Endodermal cell (in vitro differentiated cells): ENCODE measurements around the gene DOK6. TPM values are rescaled to one million over a fixed set of nuclear protein-coding genes. Genes with fewer than 3 reads are reported as not detected.

Experiments used
- DNase-seq: peaks from one replicate; pipeline ENCODE4 v3.0.0-alpha.2; 2017
- H3K27ac ChIP-seq: 2 replicates; pipeline ENCODE4 v1.5.1; 2013; ENCODE audit warnings: mild to moderate bottlenecking, low read depth, low read length, moderate library complexity
- H3K27me3 ChIP-seq: 2 replicates; pipeline ENCODE4 v1.6.1; 2013; ENCODE audit warnings: mild to moderate bottlenecking, low read length, moderate library complexity; ENCODE audit not compliant: insufficient read depth, control insufficient read depth, poor library complexity, severe bottlenecking
- H3K36me3 ChIP-seq: 2 replicates; pipeline ENCODE4 v1.7.0; 2013; ENCODE audit warnings: mild to moderate bottlenecking, low read length, moderate library complexity; ENCODE audit not compliant: control insufficient read depth, insufficient read depth
- H3K4me1 ChIP-seq: one replicate; pipeline ENCODE4 v1.7.0; 2013; ENCODE audit warnings: low read length; ENCODE audit not compliant: control insufficient read depth, insufficient read depth
- H3K4me3 ChIP-seq: 2 replicates; pipeline ENCODE4 v1.5.1; 2013; ENCODE audit warnings: mild to moderate bottlenecking, low read length, moderate library complexity
- H3K9ac ChIP-seq: 2 replicates; pipeline ENCODE4 v1.6.1; 2013; ENCODE audit warnings: mild to moderate bottlenecking, low read length, moderate library complexity; ENCODE audit not compliant: poor library complexity, severe bottlenecking; ENCODE audit errors: extremely low read depth
- H3K9me3 ChIP-seq: 2 replicates; pipeline ENCODE4 v1.6.1; 2013; ENCODE audit warnings: mild to moderate bottlenecking, low read length, moderate library complexity; ENCODE audit not compliant: control insufficient read depth
- H3K27ac Mint-ChIP-seq: 2 replicates; pipeline ENCODE4 v1.8.0; 2020; ENCODE audit warnings: mixed read lengths
- H3K27me3 Mint-ChIP-seq: 2 replicates; pipeline ENCODE4 v1.8.0; 2021; ENCODE audit warnings: mild to moderate bottlenecking, mixed read lengths; ENCODE audit not compliant: insufficient read depth
- H3K36me3 Mint-ChIP-seq: 2 replicates; pipeline ENCODE4 v1.8.0; 2020; ENCODE audit warnings: low read depth, mixed read lengths
- H3K4me1 Mint-ChIP-seq: 2 replicates; pipeline ENCODE4 v1.8.0; 2020; ENCODE audit warnings: mixed read lengths
- H3K4me3 Mint-ChIP-seq: 2 replicates; pipeline ENCODE4 v1.8.0; 2020; ENCODE audit warnings: mild to moderate bottlenecking, moderate library complexity, mixed read lengths
- H3K9me3 Mint-ChIP-seq: 2 replicates; pipeline ENCODE4 v1.8.0; 2020; ENCODE audit warnings: mild to moderate bottlenecking, mixed read lengths
- CTCF ChIP-seq: fragments of 200-600 bp; sonication (generic); conservative IDR thresholded peaks from 2 replicates; pipeline ENCODE4 v1.5.0; 2021; ENCODE audit warnings: antibody characterized with exemption, mild to moderate bottlenecking
- WGBS, 2 experiments: methylation state at CpG; one replicate each; pipeline versions ENCODE4 v1.1.5 to v1.1.7; 2013; ENCODE audit warnings: missing lambda C conversion rate in 2 of 2, mixed read lengths in 1 of 2; ENCODE audit not compliant: insufficient coverage in 1 of 2, insufficient read length in 1 of 2; 5-methylcytosine and 5-hydroxymethylcytosine counted together
- total RNA-seq, 2 donors: library from RNA; stranded (reverse); fragmentation: NEBNext Ultra II Directional in 1 of 2; extraction: Animal tissue kit (Norgen Biotek cat#: 25700) in 1 of 2; gene quantifications; 2 replicates in 1 of 2; 3 replicates in 1 of 2; pipeline ENCODE4 v1.2.1, GENCODE V29; 2021

Gene DOK6
- total RNA-seq, 2 donors from 2014 or later, result 5.7 to 5.9 TPM

GRCh38 chr18:69617888-69618287 is 217.2 kb downstream of the DOK6 start:
- Histone ChIP-seq H3K4me3 (no peak overlapping the region), H3K4me1 (no peaks in the 10 kb centered on the region), H3K9ac (no peak overlapping the region), H3K9me3 (no peaks in the 10 kb centered on the region), H3K36me3 (no peaks in the 10 kb centered on the region), H3K27me3 (no peaks in the 10 kb centered on the region), H3K27ac (no peak overlapping the region)
- DNase-seq, result no peak
- H3K27ac Mint-ChIP-seq, result no peak overlapping the region
- no peaks in the 10 kb centered on the region for H3K36me3 Mint-ChIP-seq
- no peak for TF ChIP-seq CTCF
- H3K4me3 Mint-ChIP-seq, result no peak overlapping the region
- 89 to 97% methylated on average over 4 of the region's 4 CpGs for WGBS, 2 experiments
- H3K27me3 Mint-ChIP-seq, result no peaks in the 10 kb centered on the region
- no peaks in the 10 kb centered on the region for H3K9me3 Mint-ChIP-seq
- no peaks in the 10 kb centered on the region for H3K4me1 Mint-ChIP-seq

- DNase-seq, result no peak
- TF ChIP-seq CTCF, result no peak
- WGBS, 2 experiments, result 59% methylated on average over 3 of the region's 3 CpGs; no CpG with 5 or more reads in 1 of the 2 experiments
- Histone ChIP-seq H3K27me3 (no peaks in the 10 kb centered on the region), H3K4me1 (no peaks in the 10 kb centered on the region), H3K4me3 (no peak overlapping the region), H3K9ac (no peak overlapping the region), H3K9me3 (no peaks in the 10 kb centered on the region), H3K27ac (no peak overlapping the region), H3K36me3 (no peaks in the 10 kb centered on the region)
- Mint-ChIP-seq H3K4me1 (no peaks in the 10 kb centered on the region), H3K27me3 (no peaks in the 10 kb centered on the region), H3K36me3 (no peaks in the 10 kb centered on the region), H3K9me3 (no peaks in the 10 kb centered on the region), H3K4me3 (no peak overlapping the region), H3K27ac (no peak overlapping the region)
Measured at GRCh38 chr18:69622184-69622583, 221.5 kb downstream of the DOK6 start.

- H3K9me3 Mint-ChIP-seq, result no peaks in the 10 kb centered on the region
- Histone ChIP-seq H3K27me3 (no peaks in the 10 kb centered on the region), H3K4me3 (no peak overlapping the region), H3K4me1 (no peaks in the 10 kb centered on the region), H3K27ac (no peak overlapping the region), H3K9ac (no peak overlapping the region), H3K36me3 (no peaks in the 10 kb centered on the region), H3K9me3 (no peaks in the 10 kb centered on the region)
- no peak overlapping the region for H3K4me3 Mint-ChIP-seq
- peak; percentile 20 for TF ChIP-seq CTCF
- H3K4me1 Mint-ChIP-seq, result no peaks in the 10 kb centered on the region
- no peak for DNase-seq
- no peak overlapping the region for H3K27ac Mint-ChIP-seq
- no peaks in the 10 kb centered on the region for H3K36me3 Mint-ChIP-seq
- no peaks in the 10 kb centered on the region for H3K27me3 Mint-ChIP-seq
- WGBS, 2 experiments, result 80% methylated on average over 1 of the region's 1 CpG; no CpG with 5 or more reads in 1 of the 2 experiments
Measured at GRCh38 chr18:69622961-69623360, 222.3 kb downstream of the DOK6 start.
